ENCODE data around the gene UQCRQ. TPM values are rescaled to one million over a fixed set of nuclear protein-coding genes. Genes with fewer than 3 reads are reported as not detected.
A peak's percentile ranks its signal among the peaks of the same experiment; 100 is the strongest.

Gene UQCRQ
- total and polyA plus RNA-seq, 2 of the 13 experiments (the other 11 are each of a cell fraction or from before 2014, with no cell fraction given): 257 to 575 TPM

- TF ChIP-seq TEAD2 (CRISPR knock-in tag; IDR thresholded peaks at IDR 0.05) (no peak), TARDBP (CRISPR knock-in tag; IDR thresholded peaks at IDR 0.05) (peak; percentile 63; the same call in 1 of the 2 replicates), ZNF576 (CRISPR knock-in tag; IDR thresholded peaks at IDR 0.05) (no peak), RNF2 (conservative IDR thresholded peaks at IDR 0.05; ENCODE audit: low read depth) (no peak), ZNF556 (CRISPR knock-in tag; IDR thresholded peaks at IDR 0.05; ENCODE audit: borderline replicate concordance) (peak; percentile 23; the same call in 1 of the 2 replicates), JDP2 (CRISPR knock-in tag; IDR thresholded peaks at IDR 0.05; ENCODE audit: borderline replicate concordance) (peak; percentile 58; the same call in 1 of the 2 replicates), MEIS1 (CRISPR knock-in tag; IDR thresholded peaks at IDR 0.05; ENCODE audit: borderline replicate concordance) (peak; percentile 56; the same call in 1 of the 2 replicates), ZNF441 (CRISPR knock-in tag; IDR thresholded peaks at IDR 0.05; ENCODE audit: borderline replicate concordance) (0 out of 2 replicates have a peak, but pooled peaks have one; percentile 66), POLR2AphosphoS2 (IDR thresholded peaks at IDR 0.05; ENCODE audit: low read depth, low read length) (peak; percentile 99), NFYC (CRISPR knock-in tag; IDR thresholded peaks at IDR 0.05) (0 out of 2 replicates have a peak, but pooled peaks have one; percentile 24), ARID2 (CRISPR knock-in tag; IDR thresholded peaks at IDR 0.05; ENCODE audit: borderline replicate concordance) (0 out of 2 replicates have a peak, but pooled peaks have one; percentile 23), ZNF850 (CRISPR knock-in tag; conservative IDR thresholded peaks at IDR 0.05) (no peak), ZNF713 (CRISPR knock-in tag; IDR thresholded peaks at IDR 0.05) (no peak), ZBED4 (CRISPR knock-in tag; IDR thresholded peaks at IDR 0.05; ENCODE audit: borderline replicate concordance) (no peak), ZBTB1 (CRISPR knock-in tag; IDR thresholded peaks at IDR 0.05; ENCODE audit: borderline replicate concordance) (no peak), CBX2 (IDR thresholded peaks at IDR 0.05; ENCODE audit: low read depth, low read length) (no peak), CBX2 (CRISPR knock-in tag; IDR thresholded peaks at IDR 0.05; ENCODE audit: low read depth) (no peak), FLYWCH1 (CRISPR knock-in tag; IDR thresholded peaks at IDR 0.05) (no peak), BHLHE40 (IDR thresholded peaks at IDR 0.05; ENCODE audit: low read length) (peak; percentile 26), TBX3 (IDR thresholded peaks at IDR 0.05; ENCODE audit: borderline replicate concordance) (peak; percentile 66), RFXAP (CRISPR knock-in tag; IDR thresholded peaks at IDR 0.05; ENCODE audit: borderline replicate concordance) (peak; percentile 72; the same call in 1 of the 2 replicates), ZNF549 (CRISPR knock-in tag; IDR thresholded peaks at IDR 0.05) (no peak), HOXA7 (CRISPR knock-in tag; IDR thresholded peaks at IDR 0.05) (0 out of 2 replicates have a peak, but pooled peaks have one; percentile 74), ZNF580 (CRISPR knock-in tag; IDR thresholded peaks at IDR 0.05; ENCODE audit: borderline replicate concordance, low read depth) (no peak), RBAK (CRISPR knock-in tag; IDR thresholded peaks at IDR 0.05) (no peak), RFXANK (CRISPR knock-in tag; IDR thresholded peaks at IDR 0.05) (no peak; the same call in 1 of the 2 replicates), ZC3H13 (CRISPR knock-in tag; IDR thresholded peaks at IDR 0.05) (peak; percentile 96), ZNF24 (IDR thresholded peaks at IDR 0.05) (no peak; the same call in 1 of the 2 replicates)
Observed at GRCh38 chr5:132873119-132873929, 6.9 kb downstream of the UQCRQ start, which contains the start of gene LEAP2 (continued).
